ENCODE results near the gene KRTAP4-16.
"Not testable (repeated sequence)": the region's sequence is repeated elsewhere in the genome, so short reads cannot be mapped to it uniquely, and the experiment has no call there.

GRCh38 chr17:41119696-41120690 is 18.0 kb upstream of the KRTAP4-16 start:
- not testable (repeated sequence) for TF ChIP-seq EP300, POLR2AphosphoS5 (IDR thresholded peaks at IDR 0.05)
- TF ChIP-seq, protein P1, sequence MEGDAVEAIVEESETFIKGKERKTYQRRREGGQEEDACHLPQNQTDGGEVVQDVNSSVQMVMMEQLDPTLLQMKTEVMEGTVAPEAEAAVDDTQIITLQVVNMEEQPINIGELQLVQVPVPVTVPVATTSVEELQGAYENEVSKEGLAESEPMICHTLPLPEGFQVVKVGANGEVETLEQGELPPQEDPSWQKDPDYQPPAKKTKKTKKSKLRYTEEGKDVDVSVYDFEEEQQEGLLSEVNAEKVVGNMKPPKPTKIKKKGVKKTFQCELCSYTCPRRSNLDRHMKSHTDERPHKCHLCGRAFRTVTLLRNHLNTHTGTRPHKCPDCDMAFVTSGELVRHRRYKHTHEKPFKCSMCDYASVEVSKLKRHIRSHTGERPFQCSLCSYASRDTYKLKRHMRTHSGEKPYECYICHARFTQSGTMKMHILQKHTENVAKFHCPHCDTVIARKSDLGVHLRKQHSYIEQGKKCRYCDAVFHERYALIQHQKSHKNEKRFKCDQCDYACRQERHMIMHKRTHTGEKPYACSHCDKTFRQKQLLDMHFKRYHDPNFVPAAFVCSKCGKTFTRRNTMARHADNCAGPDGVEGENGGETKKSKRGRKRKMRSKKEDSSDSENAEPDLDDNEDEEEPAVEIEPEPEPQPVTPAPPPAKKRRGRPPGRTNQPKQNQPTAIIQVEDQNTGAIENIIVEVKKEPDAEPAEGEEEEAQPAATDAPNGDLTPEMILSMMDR (IDR thresholded peaks at IDR 0.05): not testable (repeated sequence)

All from stomach (tissue), 4 donors.